Measurements from ENCODE around the gene INTS1. TPM values are rescaled to one million over a fixed set of nuclear protein-coding genes. Genes with fewer than 3 reads are reported as not detected.
A peak's percentile ranks its signal among the peaks of the same experiment; 100 is the strongest.

Gene INTS1, protein sequence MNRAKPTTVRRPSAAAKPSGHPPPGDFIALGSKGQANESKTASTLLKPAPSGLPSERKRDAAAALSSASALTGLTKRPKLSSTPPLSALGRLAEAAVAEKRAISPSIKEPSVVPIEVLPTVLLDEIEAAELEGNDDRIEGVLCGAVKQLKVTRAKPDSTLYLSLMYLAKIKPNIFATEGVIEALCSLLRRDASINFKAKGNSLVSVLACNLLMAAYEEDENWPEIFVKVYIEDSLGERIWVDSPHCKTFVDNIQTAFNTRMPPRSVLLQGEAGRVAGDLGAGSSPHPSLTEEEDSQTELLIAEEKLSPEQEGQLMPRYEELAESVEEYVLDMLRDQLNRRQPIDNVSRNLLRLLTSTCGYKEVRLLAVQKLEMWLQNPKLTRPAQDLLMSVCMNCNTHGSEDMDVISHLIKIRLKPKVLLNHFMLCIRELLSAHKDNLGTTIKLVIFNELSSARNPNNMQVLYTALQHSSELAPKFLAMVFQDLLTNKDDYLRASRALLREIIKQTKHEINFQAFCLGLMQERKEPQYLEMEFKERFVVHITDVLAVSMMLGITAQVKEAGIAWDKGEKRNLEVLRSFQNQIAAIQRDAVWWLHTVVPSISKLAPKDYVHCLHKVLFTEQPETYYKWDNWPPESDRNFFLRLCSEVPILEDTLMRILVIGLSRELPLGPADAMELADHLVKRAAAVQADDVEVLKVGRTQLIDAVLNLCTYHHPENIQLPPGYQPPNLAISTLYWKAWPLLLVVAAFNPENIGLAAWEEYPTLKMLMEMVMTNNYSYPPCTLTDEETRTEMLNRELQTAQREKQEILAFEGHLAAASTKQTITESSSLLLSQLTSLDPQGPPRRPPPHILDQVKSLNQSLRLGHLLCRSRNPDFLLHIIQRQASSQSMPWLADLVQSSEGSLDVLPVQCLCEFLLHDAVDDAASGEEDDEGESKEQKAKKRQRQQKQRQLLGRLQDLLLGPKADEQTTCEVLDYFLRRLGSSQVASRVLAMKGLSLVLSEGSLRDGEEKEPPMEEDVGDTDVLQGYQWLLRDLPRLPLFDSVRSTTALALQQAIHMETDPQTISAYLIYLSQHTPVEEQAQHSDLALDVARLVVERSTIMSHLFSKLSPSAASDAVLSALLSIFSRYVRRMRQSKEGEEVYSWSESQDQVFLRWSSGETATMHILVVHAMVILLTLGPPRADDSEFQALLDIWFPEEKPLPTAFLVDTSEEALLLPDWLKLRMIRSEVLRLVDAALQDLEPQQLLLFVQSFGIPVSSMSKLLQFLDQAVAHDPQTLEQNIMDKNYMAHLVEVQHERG (N-terminal part only)
- total RNA-seq: 100 to 1,000 TPM in 1 of 2 donors, 10 to 100 TPM in 1; 79.0 to 153 TPM

DNA sequence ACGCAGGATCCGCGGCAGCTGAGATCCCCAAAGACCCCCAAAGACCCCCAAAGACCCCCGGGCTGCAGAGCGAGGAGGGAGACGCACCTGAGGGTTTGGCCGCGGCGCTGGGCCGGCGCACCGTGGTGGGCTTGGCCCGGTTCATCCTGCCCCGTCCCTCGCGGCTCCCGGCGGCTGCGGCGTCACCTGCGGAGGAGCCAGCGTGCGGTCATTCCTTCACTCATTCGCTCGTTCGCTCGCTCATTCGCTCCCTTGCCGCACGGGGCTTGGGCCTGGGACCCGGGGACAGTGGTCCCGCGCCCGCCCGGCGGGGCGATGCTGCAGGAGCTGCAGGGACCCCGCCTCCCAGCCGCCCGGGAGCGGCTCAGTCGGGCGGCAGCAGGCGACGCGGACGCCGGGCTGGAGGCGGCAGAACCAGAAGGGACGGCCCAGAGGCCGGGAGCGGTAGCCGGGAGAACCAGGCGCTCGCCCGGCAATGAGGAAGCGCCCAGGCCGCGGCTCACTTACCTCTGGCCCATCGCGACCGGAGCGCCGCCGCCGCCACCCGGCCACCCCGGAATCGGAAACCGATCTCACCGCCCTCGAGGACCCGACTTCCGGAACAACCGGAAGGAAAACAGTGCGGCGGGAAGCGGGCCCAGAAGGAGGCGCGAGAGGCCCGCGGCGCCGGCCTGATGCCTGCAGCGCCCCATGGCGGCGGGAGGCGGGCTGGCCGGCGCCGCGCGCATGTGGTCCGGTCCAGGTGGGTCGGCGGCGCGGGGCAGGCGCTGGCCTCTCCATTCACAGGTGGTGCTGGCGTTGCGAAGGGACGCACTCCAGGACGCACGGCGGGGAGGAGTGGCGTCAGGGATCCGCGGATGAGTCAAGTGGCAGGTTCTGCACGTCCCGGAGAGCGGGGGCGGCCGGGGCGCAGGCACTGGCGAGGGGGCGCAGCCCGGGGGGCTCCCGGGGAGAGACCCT is at the start of gene INTS1:
INTS1 (minus strand) TSS at position 574 of the 960 bp plus-strand sequence; CDS start at position 145, 429 bp downstream.
- no peaks in the 10 kb centered on the region for H3K9me3 Mint-ChIP-seq
- H3K36me3 Mint-ChIP-seq: peaks cover 6% of the 10 kb centered on the region
- DNase-seq (ENCODE audit: low spot score): peak; percentile 93
- H3K27ac Mint-ChIP-seq: peak within 1 kb of the TSS; percentile 78 to 84
- H3K4me1 Mint-ChIP-seq (ENCODE audit: low read depth in 2 of 2): peaks cover 18 to 34% of the 10 kb centered on the region in 2 donors
- ATAC-seq: peak; percentile 97
- H3K4me3 Mint-ChIP-seq: peak within 1 kb of the TSS; percentile 91
- H3K27me3 Mint-ChIP-seq: peaks cover 6 to 10% of the 10 kb centered on the region in 2 donors

DNA sequence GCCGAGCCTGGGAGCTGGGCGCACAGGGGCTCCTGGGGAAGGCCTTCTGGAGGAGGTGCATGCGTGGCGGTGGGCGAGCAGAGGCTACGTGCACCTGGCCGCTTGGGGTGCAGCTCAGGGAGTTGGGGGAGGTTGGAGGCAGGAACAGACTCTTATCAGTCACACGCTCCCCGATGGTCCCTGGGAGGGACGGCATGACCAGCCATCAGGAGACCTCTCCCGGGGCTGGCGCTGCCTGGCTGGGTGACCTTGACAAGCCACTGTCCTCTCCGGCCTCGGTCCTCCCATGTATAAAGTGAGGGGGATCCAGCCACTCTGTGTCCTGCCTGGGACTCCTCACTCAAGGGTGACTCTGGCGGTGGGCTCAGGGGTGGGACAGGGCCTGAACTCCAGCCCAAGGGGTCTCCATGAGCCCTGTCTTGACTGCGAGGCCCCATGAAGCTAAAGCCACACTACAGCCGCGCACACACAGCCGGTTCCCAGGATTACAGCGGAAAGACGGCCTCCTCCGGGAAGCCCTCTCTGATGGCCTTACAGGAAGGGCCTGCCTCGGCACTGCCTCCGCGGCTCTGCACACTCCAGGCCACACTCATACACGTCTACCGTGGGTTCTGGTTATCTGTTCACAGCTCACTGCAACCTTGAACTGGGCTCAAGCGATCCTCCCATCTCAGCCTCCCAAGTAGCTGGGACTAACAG is 49.5 kb upstream of the INTS1 start:
- H3K36me3 Mint-ChIP-seq: no peaks in the 10 kb centered on the region
- H3K27ac Mint-ChIP-seq: no peak overlapping the region
- no peaks in the 10 kb centered on the region for H3K27me3 Mint-ChIP-seq
- H3K4me1 Mint-ChIP-seq (ENCODE audit: low read depth in 2 of 2): no peaks in the 10 kb centered on the region
- no peaks in the 10 kb centered on the region for H3K9me3 Mint-ChIP-seq
- no peak overlapping the region for H3K4me3 Mint-ChIP-seq
- DNase-seq (ENCODE audit: low spot score): no peak
- ATAC-seq: no peak

DNA sequence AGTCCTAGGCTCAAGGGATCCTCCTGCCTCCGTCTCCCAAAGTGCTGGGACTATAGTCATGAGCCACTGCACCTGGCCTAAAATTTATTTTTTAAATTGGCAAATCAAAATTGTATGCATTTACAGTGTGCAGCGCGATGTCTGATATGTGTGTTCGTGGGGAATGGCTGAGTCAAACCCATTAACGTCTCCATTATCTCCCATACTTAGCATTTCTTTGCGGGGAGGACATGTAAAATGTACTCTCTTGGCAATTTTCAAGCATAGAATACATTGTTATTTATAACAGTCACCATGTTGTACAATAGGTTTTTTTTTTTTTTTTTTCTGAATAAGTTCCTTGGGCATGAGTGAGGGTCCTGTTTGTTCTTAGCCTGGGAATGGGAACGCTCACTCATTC is 48.0 kb upstream of the INTS1 start:
- H3K27me3 Mint-ChIP-seq: no peaks in the 10 kb centered on the region
- H3K9me3 Mint-ChIP-seq: no peaks in the 10 kb centered on the region
- H3K36me3 Mint-ChIP-seq: no peaks in the 10 kb centered on the region
- DNase-seq (ENCODE audit: low spot score) (no peak), ATAC-seq (no peak)
- H3K4me1 Mint-ChIP-seq (ENCODE audit: low read depth in 2 of 2): no peaks in the 10 kb centered on the region
- no peak overlapping the region for H3K27ac Mint-ChIP-seq
- no peak overlapping the region for H3K4me3 Mint-ChIP-seq

DNA sequence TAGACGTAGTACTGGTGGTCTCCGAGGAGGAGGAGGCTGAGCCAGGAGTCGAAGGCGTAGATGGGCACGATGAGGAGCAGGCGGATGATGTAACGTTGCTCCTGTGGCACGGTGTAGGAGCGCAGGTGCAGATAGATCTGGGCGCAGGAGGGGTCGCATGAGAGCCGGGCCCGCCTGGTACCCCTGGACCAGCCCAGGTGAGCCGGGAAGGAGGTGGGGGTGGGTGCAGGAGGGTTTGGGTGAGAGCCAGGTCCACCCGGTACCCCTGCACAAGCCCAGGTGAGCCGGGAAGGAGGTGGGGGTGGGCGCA is 46.6 kb upstream of the INTS1 start:
- Mint-ChIP-seq H3K27ac (no peak overlapping the region), H3K36me3 (no peaks in the 10 kb centered on the region), H3K4me3 (no peak overlapping the region), H3K27me3 (no peaks in the 10 kb centered on the region), H3K9me3 (no peaks in the 10 kb centered on the region), H3K4me1 (ENCODE audit: low read depth in 2 of 2) (no peaks in the 10 kb centered on the region)
- peak; percentile 56 for DNase-seq (ENCODE audit: low spot score)
- ATAC-seq: no peak

DNA sequence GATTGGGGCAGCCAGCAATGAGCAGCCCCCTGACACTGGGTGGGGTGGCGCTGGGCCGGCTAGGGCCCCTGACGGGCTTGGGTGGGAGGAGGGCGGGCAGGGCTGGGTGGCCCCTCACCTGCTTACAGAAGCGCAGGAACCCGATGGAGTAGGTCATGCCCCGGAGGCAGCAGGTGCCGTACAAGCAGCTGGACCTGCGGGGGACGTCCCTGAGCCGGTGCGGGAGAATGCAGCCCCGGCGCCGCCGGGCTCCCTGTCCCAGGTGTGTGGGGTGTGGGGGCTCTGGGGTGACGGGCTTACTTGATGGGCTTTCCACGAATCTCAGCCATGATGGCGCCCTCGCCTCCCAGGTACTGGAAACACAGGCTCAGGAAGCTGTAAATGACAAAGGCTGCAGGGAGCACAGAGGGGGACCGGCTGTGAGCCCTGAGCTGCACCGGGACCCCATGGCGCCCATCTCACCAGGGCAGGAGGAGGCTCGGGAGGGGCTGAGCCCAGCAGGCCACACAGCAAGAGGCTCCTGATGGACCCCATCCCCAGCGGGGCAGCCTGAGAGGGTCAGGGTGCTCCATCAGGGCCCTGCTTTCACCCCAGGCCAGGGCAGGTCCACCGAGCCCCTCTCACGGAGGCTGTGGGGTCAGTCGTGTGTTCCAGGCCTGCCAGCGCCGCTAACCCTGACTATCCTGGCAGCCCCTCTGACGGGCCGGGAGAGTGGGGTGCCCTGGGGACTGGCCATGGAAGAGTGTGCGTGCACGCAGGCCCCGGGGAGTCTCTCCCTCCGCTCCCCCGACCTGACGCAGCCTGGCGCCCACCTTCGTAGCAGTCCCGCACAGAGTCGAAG is 46.0 kb upstream of the INTS1 start:
- no peak for ATAC-seq
- Mint-ChIP-seq H3K36me3 (no peaks in the 10 kb centered on the region), H3K27ac (no peak overlapping the region), H3K4me1 (ENCODE audit: low read depth in 2 of 2) (no peaks in the 10 kb centered on the region), H3K9me3 (no peaks in the 10 kb centered on the region), H3K27me3 (no peaks in the 10 kb centered on the region), H3K4me3 (no peak overlapping the region)
- DNase-seq (ENCODE audit: low spot score): no peak

DNA sequence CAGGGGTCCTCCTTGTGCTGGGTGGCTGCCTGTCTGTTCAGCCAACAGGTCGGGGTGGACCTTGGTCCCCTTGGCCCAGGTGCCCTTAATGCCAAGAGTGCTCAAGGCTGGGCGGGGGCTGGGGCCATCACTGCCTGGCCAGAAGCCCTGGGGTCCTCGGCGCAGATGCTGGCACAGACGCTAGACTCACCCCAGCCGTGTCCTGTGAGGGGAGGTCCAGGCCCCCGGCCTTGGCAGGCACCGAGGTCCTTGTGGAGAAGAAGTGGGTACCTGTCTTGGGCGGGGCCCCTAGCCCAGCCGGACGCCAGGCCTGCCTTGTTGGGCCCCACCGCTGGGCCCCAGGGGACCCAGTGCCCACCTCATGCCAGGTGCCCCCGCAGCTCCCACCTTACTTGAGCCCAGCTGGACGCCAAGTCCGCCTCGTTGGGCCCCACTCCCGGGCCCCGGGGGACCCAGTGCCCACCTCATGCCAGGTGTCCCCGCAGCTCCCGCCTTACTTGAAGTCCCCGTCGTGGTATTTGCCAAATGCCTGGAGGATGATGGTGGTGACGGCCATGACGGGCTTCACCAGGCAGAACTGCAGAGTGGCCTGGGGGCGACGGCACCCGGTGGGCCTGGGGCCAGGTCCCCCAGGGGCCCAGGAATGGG is 45.3 kb upstream of the INTS1 start:
- Mint-ChIP-seq H3K27me3 (no peaks in the 10 kb centered on the region), H3K36me3 (no peaks in the 10 kb centered on the region), H3K9me3 (no peaks in the 10 kb centered on the region), H3K27ac (no peak overlapping the region), H3K4me1 (ENCODE audit: low read depth in 2 of 2) (no peaks in the 10 kb centered on the region), H3K4me3 (no peak overlapping the region)
- ATAC-seq (no peak), DNase-seq (ENCODE audit: low spot score) (no peak)

DNA sequence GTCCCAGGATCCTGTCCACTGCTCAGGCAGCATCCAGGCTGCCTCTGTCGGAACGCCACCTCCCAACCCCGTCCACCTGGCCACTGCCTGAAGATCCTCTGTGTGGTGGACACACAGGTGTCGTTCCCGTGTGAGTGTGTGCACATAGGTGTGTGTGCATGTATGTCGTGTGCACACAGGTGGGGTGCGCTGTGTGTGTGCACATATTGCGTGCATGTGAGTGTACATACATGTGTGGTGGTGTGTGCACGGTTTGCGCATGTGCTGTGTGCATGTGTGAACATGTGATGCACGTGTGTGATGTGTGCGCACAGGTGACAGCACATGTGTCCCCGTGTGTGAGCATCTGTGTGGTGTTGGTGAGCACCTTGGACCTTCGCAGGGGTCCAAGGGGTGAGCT is 44.8 kb upstream of the INTS1 start:
- DNase-seq (ENCODE audit: low spot score): no peak
- ATAC-seq: no peak
- H3K27me3 Mint-ChIP-seq: no peaks in the 10 kb centered on the region
- H3K9me3 Mint-ChIP-seq: no peaks in the 10 kb centered on the region
- H3K36me3 Mint-ChIP-seq: no peaks in the 10 kb centered on the region
- H3K4me3 Mint-ChIP-seq: no peak overlapping the region
- no peak overlapping the region for H3K27ac Mint-ChIP-seq
- H3K4me1 Mint-ChIP-seq (ENCODE audit: low read depth in 2 of 2): no peaks in the 10 kb centered on the region

DNA sequence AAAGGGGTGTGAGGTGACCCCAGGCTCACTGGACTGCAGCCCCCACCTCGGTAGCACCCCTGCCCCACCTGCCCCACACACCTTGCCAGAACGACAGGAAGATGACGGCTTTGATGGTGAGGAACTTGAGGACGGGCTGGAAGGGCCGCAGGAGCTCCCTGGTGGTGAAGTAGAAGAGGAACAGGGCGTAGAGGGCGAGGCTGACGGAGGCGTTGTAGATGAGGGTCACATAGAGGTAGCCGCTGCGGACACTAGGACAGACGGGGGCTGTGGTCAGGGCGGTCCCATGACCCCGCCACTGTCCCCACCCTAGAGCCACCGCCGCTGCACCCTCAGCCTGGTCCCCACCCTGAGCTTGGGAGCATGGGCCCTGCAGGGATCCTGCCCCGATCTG is 44.2 kb upstream of the INTS1 start:
- no peaks in the 10 kb centered on the region for H3K9me3 Mint-ChIP-seq
- H3K36me3 Mint-ChIP-seq: no peaks in the 10 kb centered on the region
- H3K27ac Mint-ChIP-seq: no peak overlapping the region
- DNase-seq (ENCODE audit: low spot score) (no peak), ATAC-seq (no peak)
- no peak overlapping the region for H3K4me3 Mint-ChIP-seq
- H3K4me1 Mint-ChIP-seq (ENCODE audit: low read depth in 2 of 2): no peaks in the 10 kb centered on the region
- H3K27me3 Mint-ChIP-seq: no peaks in the 10 kb centered on the region

DNA sequence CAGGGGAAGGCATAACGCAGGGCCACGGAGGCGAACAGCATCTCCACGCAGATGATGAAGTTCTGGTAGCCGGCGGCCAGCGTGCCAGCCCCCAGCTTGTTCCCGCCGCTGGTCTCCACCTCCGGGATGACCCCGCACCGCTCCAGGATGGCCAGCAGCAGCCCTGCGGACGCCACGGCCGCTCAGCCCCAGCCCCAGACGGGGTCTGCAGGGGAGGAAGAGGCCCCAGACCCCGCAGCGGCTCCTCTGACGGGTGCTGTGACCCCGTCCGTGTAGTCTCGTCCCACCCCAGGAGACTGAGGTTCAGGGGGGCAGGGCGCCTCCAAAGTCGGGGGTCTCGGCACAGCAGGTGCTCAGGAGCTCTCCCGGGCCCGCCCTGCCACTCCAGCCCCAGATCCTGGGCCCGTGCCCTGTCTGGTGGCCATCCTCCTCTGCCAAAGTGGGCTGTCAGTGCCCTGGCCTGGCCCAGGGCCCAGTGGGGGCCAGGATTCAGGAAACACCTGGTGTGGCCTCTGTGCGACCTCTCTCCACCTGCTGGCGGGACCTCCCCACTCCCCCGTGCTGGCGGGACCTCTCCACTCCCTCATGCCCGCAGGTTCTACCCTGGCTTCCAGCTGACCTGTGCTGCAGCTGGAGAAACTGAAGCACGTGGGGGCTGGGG is 43.7 kb upstream of the INTS1 start:
- Mint-ChIP-seq H3K4me3 (no peak overlapping the region), H3K36me3 (no peaks in the 10 kb centered on the region), H3K4me1 (ENCODE audit: low read depth in 2 of 2) (no peaks in the 10 kb centered on the region), H3K9me3 (no peaks in the 10 kb centered on the region), H3K27ac (no peak overlapping the region), H3K27me3 (no peaks in the 10 kb centered on the region)
- ATAC-seq (no peak), DNase-seq (ENCODE audit: low spot score) (no peak)

DNA sequence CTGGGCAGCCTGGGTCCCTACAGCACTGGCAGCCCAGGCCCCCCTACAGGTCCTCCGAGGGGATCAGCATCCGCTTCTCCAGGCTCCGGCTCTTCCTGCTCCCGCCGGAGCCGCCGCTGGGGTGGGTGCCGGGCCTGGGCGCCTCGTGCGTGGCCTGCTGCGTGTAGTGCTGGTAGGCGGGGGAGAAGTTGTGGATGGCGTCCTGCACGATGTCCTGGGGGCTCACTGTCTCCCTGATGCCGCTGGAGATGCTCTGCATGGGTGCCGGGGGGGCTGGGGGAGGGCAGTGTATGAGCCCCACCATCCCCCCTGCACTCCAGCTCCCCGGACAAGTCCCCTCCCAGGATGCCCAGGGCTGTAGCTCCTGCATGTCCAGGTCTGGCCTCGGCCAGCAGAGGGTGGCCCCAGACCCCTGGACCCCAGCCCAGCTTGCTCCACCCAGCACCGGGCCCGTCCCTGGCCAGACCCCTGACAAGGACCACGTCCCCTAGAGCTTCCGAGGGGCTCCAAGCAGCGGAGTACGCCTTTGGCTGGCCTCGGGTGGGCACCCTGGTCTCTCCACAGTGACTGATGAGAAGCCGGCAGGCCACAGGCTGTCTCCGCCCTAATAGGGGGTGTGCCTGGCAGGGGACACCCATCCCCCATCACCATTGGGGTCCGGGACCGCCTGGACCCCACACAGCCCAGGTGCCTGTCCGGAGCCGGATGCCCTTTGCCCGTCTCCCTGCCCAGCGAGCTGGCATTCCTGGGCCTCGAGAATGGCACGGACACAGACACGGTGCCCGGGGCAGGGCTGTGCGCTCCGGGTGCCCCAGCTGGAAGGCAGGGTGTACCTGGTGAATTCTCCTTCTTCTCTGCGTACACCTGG is 43.0 kb upstream of the INTS1 start:
- ATAC-seq: no peak
- Mint-ChIP-seq H3K27ac (no peak overlapping the region), H3K4me1 (ENCODE audit: low read depth in 2 of 2) (no peaks in the 10 kb centered on the region), H3K9me3 (no peaks in the 10 kb centered on the region), H3K4me3 (no peak overlapping the region), H3K36me3 (no peaks in the 10 kb centered on the region), H3K27me3 (no peaks in the 10 kb centered on the region)
- DNase-seq (ENCODE audit: low spot score): no peak

Measured in natural killer cell treated with Interleukin-12 subunit alpha and Interleukin-12 subunit beta and Interleukin-15 and Interleukin-18, amount 100 ng/mL, for 72 hours (primary cell).